Testis (tissue), 2 donors: Measurements from ENCODE around the gene FBXL19.

Source experiments
- POLR2A ChIP-seq: fragments of 450-650 bp; IDR thresholded peaks from one replicate; pipeline ENCODE4 v1.6.1; 2017; ENCODE audit warnings: antibody characterized with exemption, mild to moderate bottlenecking, moderate library complexity
- TF ChIP-seq, protein P1 (sequence below), 3 experiments: fragments of 450-650 bp in 2 of 3; fragments of 200-600 bp in 1 of 3; sonication (generic) in 1 of 3; IDR thresholded peaks; one replicate each; pipeline ENCODE4 v1.5.1; 2016 to 2019; ENCODE audit warnings: antibody characterized with exemption in 3 of 3, mild to moderate bottlenecking in 2 of 3, moderate library complexity in 1 of 3

DNA sequence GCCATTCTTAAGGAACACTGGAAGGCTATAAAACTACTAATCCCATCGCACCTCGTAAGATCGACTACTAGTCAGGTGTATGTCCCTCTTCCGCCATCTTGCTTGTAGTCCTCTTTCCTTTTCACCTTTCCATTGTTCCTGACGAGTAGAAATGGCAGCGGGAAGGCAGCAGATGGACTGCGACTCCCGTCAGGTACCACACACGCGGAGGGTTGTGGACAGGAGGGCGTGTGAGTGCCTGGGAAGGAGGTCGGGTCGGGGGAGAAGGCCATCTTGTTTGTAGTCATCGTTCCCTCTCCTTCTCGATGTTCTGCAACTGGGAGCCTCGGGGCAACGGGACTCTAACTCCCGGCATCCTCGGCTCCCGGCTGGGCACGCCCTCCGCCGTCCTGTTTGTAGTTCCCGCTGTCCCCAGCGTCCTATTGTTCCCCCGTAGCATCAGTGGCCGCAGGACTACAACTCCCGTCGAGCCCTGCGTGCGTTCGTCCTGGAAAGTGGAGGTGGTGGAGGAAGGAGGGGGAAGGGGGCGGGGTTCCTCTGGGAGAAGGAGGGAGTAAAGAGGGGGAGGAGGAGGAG lies 324 bp upstream of the FBXL19 start:
- TF ChIP-seq, protein P1, sequence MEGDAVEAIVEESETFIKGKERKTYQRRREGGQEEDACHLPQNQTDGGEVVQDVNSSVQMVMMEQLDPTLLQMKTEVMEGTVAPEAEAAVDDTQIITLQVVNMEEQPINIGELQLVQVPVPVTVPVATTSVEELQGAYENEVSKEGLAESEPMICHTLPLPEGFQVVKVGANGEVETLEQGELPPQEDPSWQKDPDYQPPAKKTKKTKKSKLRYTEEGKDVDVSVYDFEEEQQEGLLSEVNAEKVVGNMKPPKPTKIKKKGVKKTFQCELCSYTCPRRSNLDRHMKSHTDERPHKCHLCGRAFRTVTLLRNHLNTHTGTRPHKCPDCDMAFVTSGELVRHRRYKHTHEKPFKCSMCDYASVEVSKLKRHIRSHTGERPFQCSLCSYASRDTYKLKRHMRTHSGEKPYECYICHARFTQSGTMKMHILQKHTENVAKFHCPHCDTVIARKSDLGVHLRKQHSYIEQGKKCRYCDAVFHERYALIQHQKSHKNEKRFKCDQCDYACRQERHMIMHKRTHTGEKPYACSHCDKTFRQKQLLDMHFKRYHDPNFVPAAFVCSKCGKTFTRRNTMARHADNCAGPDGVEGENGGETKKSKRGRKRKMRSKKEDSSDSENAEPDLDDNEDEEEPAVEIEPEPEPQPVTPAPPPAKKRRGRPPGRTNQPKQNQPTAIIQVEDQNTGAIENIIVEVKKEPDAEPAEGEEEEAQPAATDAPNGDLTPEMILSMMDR (IDR thresholded peaks at IDR 0.05) = no peak
- TF ChIP-seq POLR2A = no peak
